Skeletal muscle tissue (tissue), 4 donors: Measurements from ENCODE around the gene AGMO. TPM values are rescaled to one million over a fixed set of nuclear protein-coding genes. Genes with fewer than 3 reads are reported as not detected.

Experiments
- H3K27ac ChIP-seq: one replicate; pipeline ENCODE4 v1.7.0; 2013; ENCODE audit warnings: mild to moderate bottlenecking, low read depth, low read length, inconsistent platforms
- H3K27me3 ChIP-seq, 3 donors: one replicate each; pipeline ENCODE4 v1.7.0; 2013; ENCODE audit warnings: low read length in 3 of 3; ENCODE audit not compliant: control insufficient read depth in 3 of 3, insufficient read depth in 3 of 3
- H3K36me3 ChIP-seq, 3 donors: one replicate each; pipeline ENCODE4 v1.7.0; 2013; ENCODE audit warnings: low read length in 3 of 3; ENCODE audit not compliant: control insufficient read depth in 3 of 3, insufficient read depth in 3 of 3
- H3K4me1 ChIP-seq, 3 donors: one replicate each; pipeline ENCODE4 v1.7.0; 2013; ENCODE audit warnings: low read length in 3 of 3, mild to moderate bottlenecking in 3 of 3; ENCODE audit not compliant: control insufficient read depth in 3 of 3, insufficient read depth in 3 of 3
- H3K4me3 ChIP-seq, 3 donors: one replicate each; pipeline ENCODE4 v1.7.0; 2013; ENCODE audit warnings: low read length in 3 of 3
- H3K9ac ChIP-seq, 3 donors: one replicate each; pipeline ENCODE4 v1.7.0; 2013; ENCODE audit warnings: low read length in 3 of 3, mild to moderate bottlenecking in 3 of 3, moderate library complexity in 2 of 3, low read depth in 1 of 3
- H3K9me3 ChIP-seq, 3 donors: one replicate each; pipeline ENCODE4 v1.7.0; 2013; ENCODE audit warnings: low read length in 3 of 3; ENCODE audit not compliant: control insufficient read depth in 3 of 3
- total RNA-seq: library from RNA; depleted of rRNA; stranded (reverse); fragments of >200 nt; gene quantifications from one replicate; pipeline ENCODE4 v1.2.3, GENCODE V29; 2014
- donor health status: Osteomylitis.

AGMO gene
- total RNA-seq, 1 donor from 2014 or later = 3.1 TPM

GRCh38 chr7:15490291-15490690, 71.5 kb downstream of the AGMO start:
- Histone ChIP-seq H3K4me3 (no peak overlapping the region), H3K9ac (no peak overlapping the region), H3K4me1 (no peaks in the 10 kb centered on the region), H3K27ac (no peak overlapping the region), H3K27me3 (no peaks in the 10 kb centered on the region), H3K9me3 (no peaks in the 10 kb centered on the region), H3K36me3 (no peaks in the 10 kb centered on the region)

- Histone ChIP-seq H3K27me3 (no peaks in the 10 kb centered on the region), H3K4me1 (no peaks in the 10 kb centered on the region), H3K36me3 (no peaks in the 10 kb centered on the region), H3K4me3 (no peak overlapping the region), H3K9ac (no peak overlapping the region), H3K9me3 (no peaks in the 10 kb centered on the region), H3K27ac (no peak overlapping the region)
Measured at GRCh38 chr7:15489861-15490260, 72.0 kb downstream of the AGMO start.

GRCh38 chr7:15489383-15489782, 72.4 kb downstream of the AGMO start:
- H3K4me3 ChIP-seq = no peak overlapping the region
- no peaks in the 10 kb centered on the region for H3K27me3 ChIP-seq
- H3K4me1 ChIP-seq = no peaks in the 10 kb centered on the region
- H3K9me3 ChIP-seq = no peaks in the 10 kb centered on the region
- no peaks in the 10 kb centered on the region for H3K36me3 ChIP-seq
- H3K27ac ChIP-seq = no peak overlapping the region
- H3K9ac ChIP-seq = no peak overlapping the region

GRCh38 chr7:15488401-15488800, 73.4 kb downstream of the AGMO start:
- Histone ChIP-seq H3K27me3 (no peaks in the 10 kb centered on the region), H3K9ac (no peak overlapping the region), H3K27ac (no peak overlapping the region), H3K4me1 (no peaks in the 10 kb centered on the region), H3K36me3 (no peaks in the 10 kb centered on the region), H3K4me3 (no peak overlapping the region), H3K9me3 (no peaks in the 10 kb centered on the region)

- Histone ChIP-seq H3K36me3 (no peaks in the 10 kb centered on the region), H3K4me3 (no peak overlapping the region), H3K4me1 (no peaks in the 10 kb centered on the region), H3K9me3 (no peaks in the 10 kb centered on the region), H3K27ac (no peak overlapping the region), H3K27me3 (no peaks in the 10 kb centered on the region), H3K9ac (no peak overlapping the region)
Measured at GRCh38 chr7:15487896-15488295, 73.9 kb downstream of the AGMO start.

- H3K4me1 ChIP-seq = no peaks in the 10 kb centered on the region
- H3K36me3 ChIP-seq = no peaks in the 10 kb centered on the region
- no peak overlapping the region for H3K4me3 ChIP-seq
- H3K9ac ChIP-seq = no peak overlapping the region
- H3K9me3 ChIP-seq = no peaks in the 10 kb centered on the region
- no peak overlapping the region for H3K27ac ChIP-seq
- H3K27me3 ChIP-seq = no peaks in the 10 kb centered on the region
Measured at GRCh38 chr7:15485998-15486397, 75.8 kb downstream of the AGMO start.

- H3K36me3 ChIP-seq = no peaks in the 10 kb centered on the region
- no peaks in the 10 kb centered on the region for H3K9me3 ChIP-seq
- no peaks in the 10 kb centered on the region for H3K27me3 ChIP-seq
- H3K4me3 ChIP-seq = no peak overlapping the region
- H3K4me1 ChIP-seq = no peaks in the 10 kb centered on the region
- no peak overlapping the region for H3K9ac ChIP-seq
- H3K27ac ChIP-seq = no peak overlapping the region
Measured at GRCh38 chr7:15485431-15485830, 76.4 kb downstream of the AGMO start.

- Histone ChIP-seq H3K4me1 (no peaks in the 10 kb centered on the region), H3K36me3 (no peaks in the 10 kb centered on the region), H3K9ac (no peak overlapping the region), H3K27ac (no peak overlapping the region), H3K4me3 (no peak overlapping the region), H3K27me3 (no peaks in the 10 kb centered on the region), H3K9me3 (no peaks in the 10 kb centered on the region)
Measured at GRCh38 chr7:15481132-15481531, 80.7 kb downstream of the AGMO start.

- no peak overlapping the region for H3K9ac ChIP-seq
- no peaks in the 10 kb centered on the region for H3K4me1 ChIP-seq
- H3K4me3 ChIP-seq = no peak overlapping the region
- H3K27me3 ChIP-seq = no peaks in the 10 kb centered on the region
- H3K27ac ChIP-seq = no peak overlapping the region
- no peaks in the 10 kb centered on the region for H3K36me3 ChIP-seq
- no peaks in the 10 kb centered on the region for H3K9me3 ChIP-seq
Measured at GRCh38 chr7:15478401-15478800, 83.4 kb downstream of the AGMO start.

- no peak overlapping the region for H3K4me3 ChIP-seq
- no peaks in the 10 kb centered on the region for H3K27me3 ChIP-seq
- H3K9me3 ChIP-seq = no peaks in the 10 kb centered on the region
- no peak overlapping the region for H3K27ac ChIP-seq
- no peaks in the 10 kb centered on the region for H3K4me1 ChIP-seq
- no peaks in the 10 kb centered on the region for H3K36me3 ChIP-seq
- no peak overlapping the region for H3K9ac ChIP-seq
Measured at GRCh38 chr7:15476531-15476918, 85.3 kb downstream of the AGMO start.
